Stimulated activated CD4-positive, alpha-beta T cell treated with anti-CD3 and anti-CD28 coated beads, Interleukin-4, amount 100 ng/mL, for 24 hours (primary cell): ENCODE data around the gene DOCK4.
A peak's percentile ranks its signal among the peaks of the same experiment; 100 is the strongest.

ENCODE experiments used
- DNase-seq: peaks from one replicate; pipeline ENCODE4 v3.0.0-alpha.2; 2020

The DOCK4 gene

DNA sequence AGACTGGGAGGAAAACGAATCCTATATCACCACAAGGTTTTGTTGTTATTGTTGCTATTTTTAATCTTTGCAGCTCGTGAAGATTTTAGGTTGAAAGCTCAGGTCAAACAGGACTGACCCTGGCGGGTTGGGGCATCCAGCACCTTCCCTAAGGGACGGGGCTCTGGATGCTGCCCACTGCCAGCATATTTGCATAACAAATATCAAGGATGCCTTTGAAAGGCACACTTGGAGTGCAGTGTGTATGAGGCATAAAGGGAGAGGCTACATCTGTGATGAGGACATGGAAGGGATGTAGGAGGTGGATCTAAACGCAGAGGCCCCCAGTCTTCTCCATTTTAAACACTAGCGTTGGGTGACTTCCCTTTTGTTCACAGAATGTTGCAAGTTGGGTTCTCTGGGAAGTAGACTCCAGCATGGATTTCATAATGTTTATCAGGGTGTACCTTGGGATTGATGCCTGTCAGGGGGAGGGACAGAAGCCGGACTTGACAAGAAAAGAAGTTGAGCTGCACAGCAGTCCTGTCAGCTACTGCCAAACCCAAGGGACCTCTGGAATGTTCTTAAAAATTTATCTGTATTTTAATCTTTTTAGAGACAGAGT is 462.9 kb downstream of the DOCK4 start:
- DNase-seq = no peak

- peak; percentile 44 for DNase-seq
These were observed 464.4 kb downstream of the DOCK4 start for GRCh38 chr7:111741811-111742240.

GRCh38 chr7:111740942-111741341 is 465.3 kb downstream of the DOCK4 start:
- no peak for DNase-seq

GRCh38 chr7:111736552-111736874 is 469.7 kb downstream of the DOCK4 start:
- DNase-seq = no peak

- DNase-seq = peak; percentile 73
These were observed 470.3 kb downstream of the DOCK4 start for GRCh38 chr7:111735661-111736551.

DNA sequence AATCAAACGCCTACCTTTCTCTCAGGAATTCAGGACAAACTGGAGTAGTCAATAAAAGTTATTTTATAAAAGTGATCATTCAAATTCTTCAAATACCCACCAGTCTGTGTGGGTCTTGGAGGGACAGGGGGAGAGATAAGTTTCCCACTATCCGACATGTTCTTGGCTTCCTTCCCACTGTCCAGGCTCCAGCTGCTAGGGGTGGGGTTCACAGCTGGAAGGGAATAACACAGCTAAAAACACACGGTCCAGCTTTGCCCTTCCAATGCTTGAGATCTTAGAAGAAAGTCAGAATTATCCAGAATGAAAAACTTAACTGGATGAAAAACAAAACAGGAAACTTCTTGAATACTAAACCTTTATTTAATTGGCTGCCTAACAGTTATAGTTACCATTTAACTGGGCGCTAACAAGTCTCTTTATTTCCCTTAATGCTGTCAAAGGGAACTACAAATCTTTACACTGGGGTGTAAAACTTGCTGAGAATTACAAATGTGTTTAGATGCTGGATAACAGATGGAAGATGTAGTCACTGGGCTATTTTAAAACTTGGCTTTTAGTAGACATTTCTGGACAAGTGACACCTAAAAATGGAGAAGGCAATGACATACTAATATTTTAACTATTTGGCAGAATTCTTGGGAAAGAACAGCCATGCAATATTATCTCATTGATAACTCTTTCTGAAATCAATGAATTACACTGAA is 471.1 kb downstream of the DOCK4 start:
- no peak for DNase-seq

GRCh38 chr7:111732923-111733322 is 473.3 kb downstream of the DOCK4 start:
- DNase-seq = no peak

DNA sequence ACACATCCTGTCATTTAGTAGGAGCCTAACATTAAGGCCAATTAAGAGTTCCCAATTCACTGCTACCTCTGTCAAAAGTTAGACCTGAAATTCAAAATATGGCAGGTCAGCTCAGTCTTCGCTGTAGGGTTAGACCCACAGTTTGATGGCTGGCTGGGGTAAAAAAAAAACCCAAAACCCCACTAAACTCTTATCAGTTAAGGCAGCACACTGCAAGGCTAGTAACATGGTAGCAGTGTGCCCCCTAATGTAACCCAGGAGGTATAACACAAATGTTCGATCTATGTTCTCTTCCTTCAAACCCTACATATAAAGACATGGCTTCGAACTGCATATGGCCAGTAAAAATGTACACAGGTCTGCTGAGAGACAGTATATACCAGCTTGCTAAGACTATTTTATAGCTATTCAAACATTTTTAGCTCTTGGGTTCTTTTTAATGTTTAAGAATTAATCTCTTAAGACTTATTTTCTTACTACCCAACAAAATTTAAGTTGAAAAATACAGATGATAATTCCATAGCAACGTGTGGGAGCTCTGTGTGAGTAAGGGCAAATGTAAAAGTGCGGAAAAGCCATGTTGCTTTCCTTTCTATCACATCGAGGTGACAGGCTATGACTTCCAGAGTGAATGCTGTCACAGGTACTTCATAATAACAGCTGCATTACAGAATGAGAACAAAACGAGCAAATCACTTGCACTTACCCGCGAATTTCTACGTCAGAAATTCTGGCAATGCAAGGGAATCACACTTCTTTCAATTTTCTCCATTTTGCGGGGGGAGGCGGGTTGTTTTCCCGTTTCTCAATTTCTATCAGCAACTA is 475.5 kb downstream of the DOCK4 start:
- DNase-seq = no peak

DNA sequence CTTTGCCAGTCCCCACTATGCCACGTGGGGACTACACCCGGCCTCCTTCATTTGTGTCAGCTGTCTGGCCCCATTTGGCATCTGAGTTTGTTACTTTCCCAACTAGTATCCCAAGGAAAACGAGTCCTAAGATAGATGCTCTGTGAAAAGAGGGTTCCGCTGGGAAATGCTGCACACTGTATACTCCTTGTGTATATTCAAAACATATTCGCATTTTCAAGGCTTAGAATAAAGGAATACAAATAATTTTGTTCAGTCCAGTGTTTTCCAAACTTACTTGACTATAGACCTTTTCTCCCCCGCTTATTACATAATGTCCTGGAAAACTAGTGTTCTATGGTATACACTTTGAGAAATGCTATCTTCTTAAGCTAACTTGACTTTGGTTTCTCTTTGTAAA is 476.1 kb downstream of the DOCK4 start:
- DNase-seq = no peak

- no peak for DNase-seq
These were observed 476.7 kb downstream of the DOCK4 start for GRCh38 chr7:111729483-111729882.

- no peak for DNase-seq
These were observed 477.6 kb downstream of the DOCK4 start for GRCh38 chr7:111728635-111728995.

GRCh38 chr7:111727905-111728634 is 478.1 kb downstream of the DOCK4 start:
- DNase-seq = no peak

DNA sequence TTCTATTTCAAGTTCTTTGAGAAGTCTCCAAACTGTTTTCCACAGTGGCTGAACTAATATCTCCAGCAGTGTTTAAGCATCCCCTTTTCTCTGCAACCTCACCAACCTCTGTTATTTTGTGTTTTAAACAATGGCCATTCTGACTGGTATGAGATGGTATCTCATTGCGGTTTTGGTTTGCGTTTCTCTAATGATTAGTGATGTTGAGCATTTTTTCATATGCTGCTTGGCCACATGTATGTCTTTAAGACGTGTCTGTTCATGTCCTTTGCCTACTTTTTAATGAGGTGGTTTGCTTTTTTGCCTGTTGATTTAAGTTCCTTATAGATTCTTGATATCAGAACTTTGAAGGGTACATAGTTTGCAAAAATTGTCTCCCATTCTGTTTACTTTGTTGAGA is 487.3 kb downstream of the DOCK4 start:
- DNase-seq = no peak

DNA sequence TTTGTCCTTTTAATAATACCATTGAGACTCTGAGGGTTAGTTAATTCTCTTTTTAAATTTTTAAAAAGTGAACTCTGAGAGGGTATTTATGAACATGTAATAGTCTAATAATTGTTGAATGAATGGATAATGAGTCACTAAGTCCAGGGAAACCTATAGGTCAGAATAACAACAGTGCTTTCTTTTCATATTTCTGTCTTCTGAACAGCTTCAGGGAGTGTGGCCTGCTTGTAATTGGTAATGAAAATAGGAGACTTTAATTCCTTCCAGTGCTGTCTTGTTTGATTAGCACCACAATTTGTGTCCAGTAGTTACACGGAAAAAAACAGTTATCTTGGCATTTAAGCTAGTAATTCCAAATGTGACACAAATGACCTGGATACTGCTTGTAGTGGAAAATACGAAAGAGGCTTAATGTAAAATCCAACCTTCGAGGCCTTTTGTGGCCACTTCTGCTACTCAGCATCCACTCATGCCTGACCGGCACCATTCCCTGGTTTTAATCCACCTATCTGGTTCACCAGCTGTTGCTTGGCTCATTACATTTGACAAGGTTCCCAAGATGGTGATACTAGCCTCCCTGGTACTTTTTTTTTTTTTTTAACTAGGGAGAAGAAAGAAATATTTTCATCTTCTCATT is 494.7 kb downstream of the DOCK4 start:
- DNase-seq = no peak

DNA sequence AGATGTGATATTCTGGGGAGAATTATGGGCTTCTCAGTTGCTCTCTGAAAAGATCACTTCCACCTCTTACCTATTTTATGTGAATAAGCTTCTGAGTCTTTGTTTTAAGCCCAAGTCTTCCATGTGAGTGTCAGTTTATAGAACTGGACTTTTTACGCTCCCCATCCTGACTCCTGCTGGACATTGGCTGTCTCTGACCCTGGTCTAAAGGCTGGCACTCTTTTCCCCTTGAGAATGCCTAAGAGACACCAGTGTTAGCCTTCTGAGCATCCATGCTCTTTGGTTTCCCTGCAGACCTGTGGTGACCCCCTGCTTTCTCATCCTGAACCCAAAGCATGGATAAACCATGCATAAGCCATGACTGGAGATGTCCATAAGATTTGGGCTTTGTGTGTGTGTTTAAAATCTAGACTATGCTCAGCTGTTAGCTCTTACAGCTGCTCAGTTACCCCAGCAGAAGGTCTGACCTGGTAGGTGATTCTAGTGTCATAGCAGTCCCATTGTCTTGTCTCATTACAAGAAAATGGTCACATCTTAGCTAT is 495.3 kb downstream of the DOCK4 start:
- DNase-seq = no peak

GRCh38 chr7:111708072-111708471 is 498.1 kb downstream of the DOCK4 start:
- no peak for DNase-seq

- no peak for DNase-seq
These were observed 500.4 kb downstream of the DOCK4 start for GRCh38 chr7:111705807-111706206.

GRCh38 chr7:111697771-111698170 is 508.4 kb downstream of the DOCK4 start:
- DNase-seq = no peak

DNA sequence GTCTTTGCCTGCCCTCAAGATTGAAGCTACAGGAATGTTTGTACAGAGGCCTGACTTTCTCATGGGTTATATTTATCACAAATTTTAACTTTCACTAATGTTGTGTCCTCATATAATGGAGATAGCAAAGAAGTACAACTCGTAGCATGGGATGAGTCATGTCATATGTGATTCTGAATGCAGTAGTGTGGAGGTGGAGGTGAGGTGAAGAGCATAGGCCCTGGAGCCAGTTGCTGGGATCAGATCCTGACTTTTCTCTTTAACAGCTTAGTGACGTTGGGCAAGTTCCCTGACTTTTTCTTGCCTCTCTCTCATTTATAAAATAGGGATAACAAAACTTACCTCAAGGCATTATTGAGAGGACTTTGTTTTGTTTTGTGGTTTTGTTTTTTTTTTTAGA is 511.8 kb downstream of the DOCK4 start:
- no peak for DNase-seq

DNA sequence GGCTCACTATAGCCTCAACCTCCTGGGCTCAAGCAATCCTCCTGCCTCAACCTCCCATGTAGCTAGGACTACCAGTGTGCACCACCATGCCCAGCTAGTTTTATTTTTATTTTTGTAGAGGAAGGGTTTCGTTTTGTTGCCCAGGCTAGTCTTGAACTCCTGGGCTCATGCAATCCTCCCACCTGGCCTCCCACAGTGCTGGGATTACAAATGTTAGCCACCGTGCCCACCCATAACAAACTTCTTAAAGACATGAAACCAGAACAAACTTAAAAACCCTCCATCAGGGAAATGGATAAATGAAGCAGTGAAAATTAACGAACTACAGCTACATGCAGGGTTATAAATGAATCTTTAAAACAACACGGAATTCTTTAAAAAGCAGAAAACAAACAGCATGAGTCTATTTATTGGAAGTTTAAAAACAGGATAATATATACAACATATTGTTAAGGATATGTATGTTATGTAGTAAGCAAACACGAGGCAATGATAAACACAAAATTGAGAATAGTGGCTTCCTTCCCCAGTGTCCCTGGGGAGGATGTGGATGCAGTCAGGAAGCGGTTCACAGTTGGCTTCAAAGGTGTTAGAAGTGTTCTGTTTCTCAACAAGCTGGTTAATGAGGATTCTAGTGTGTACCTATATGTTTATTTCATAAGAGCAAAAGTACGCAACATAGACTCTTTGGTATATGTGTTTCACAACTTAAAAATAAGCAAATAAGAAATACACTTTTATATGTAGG is 515.7 kb downstream of the DOCK4 start:
- DNase-seq = no peak

GRCh38 chr7:111685349-111685748 is 520.9 kb downstream of the DOCK4 start:
- no peak for DNase-seq
